RPMI7951 (cell line): Measurements from ENCODE around the gene FBXO38. TPM values are rescaled to one million over a fixed set of nuclear protein-coding genes. Genes with fewer than 3 reads are reported as not detected.
"Not testable (repeated sequence)": the region's sequence is repeated elsewhere in the genome, so short reads cannot be mapped to it uniquely, and the experiment has no call there.

Source experiments
- DNase-seq: peaks from one replicate; pipeline ENCODE4 v3.0.0-alpha.2; 2012; ENCODE audit warnings: low read depth
- total RNA-seq: library from RNA; depleted of rRNA; stranded (reverse); fragments of >200 nt; shearing (Covaris generic); gene quantifications from 2 replicates; pipeline ENCODE4 v1.2.3, GENCODE V29; 2014

FBXO38 gene
- total RNA-seq, 1 experiment from 2014 or later = 31.8 TPM

- DNase-seq = no peak
Observed at GRCh38 chr5:148433826-148434225, 50.1 kb downstream of the FBXO38 start.

GRCh38 chr5:148436029-148436428, 52.3 kb downstream of the FBXO38 start:
- no peak for DNase-seq

- no peak for DNase-seq
Observed at GRCh38 chr5:148437249-148437648, 53.5 kb downstream of the FBXO38 start.

GRCh38 chr5:148438933-148439332, 55.2 kb downstream of the FBXO38 start:
- no peak for DNase-seq

- no peak for DNase-seq
Observed at GRCh38 chr5:148443241-148443640, 59.5 kb downstream of the FBXO38 start.

GRCh38 chr5:148443998-148444397, 60.2 kb downstream of the FBXO38 start:
- DNase-seq = peak; percentile 61

GRCh38 chr5:148445578-148445977, 61.8 kb downstream of the FBXO38 start:
- DNase-seq = no peak

GRCh38 chr5:148446611-148447010, 62.9 kb downstream of the FBXO38 start:
- no peak for DNase-seq

- DNase-seq = no peak
Observed at GRCh38 chr5:148452499-148453193, 68.9 kb downstream of the FBXO38 start.

- DNase-seq = no peak
Observed at GRCh38 chr5:148454576-148454975, 70.8 kb downstream of the FBXO38 start.

GRCh38 chr5:148455185-148455584, 71.4 kb downstream of the FBXO38 start:
- DNase-seq = no peak

GRCh38 chr5:148457183-148457620, 73.4 kb downstream of the FBXO38 start:
- no peak for DNase-seq

GRCh38 chr5:148458036-148458888, 74.5 kb downstream of the FBXO38 start:
- no peak for DNase-seq

- no peak for DNase-seq
Observed at GRCh38 chr5:148459669-148460068, 75.9 kb downstream of the FBXO38 start.

- no peak for DNase-seq
Observed at GRCh38 chr5:148465381-148466235, 81.8 kb downstream of the FBXO38 start.

GRCh38 chr5:148466236-148466580, 82.5 kb downstream of the FBXO38 start:
- DNase-seq = no peak

- no peak for DNase-seq
Observed at GRCh38 chr5:148467958-148468357, 84.2 kb downstream of the FBXO38 start.

- not testable (repeated sequence) for DNase-seq
Observed at GRCh38 chr5:148468746-148469145, 85.0 kb downstream of the FBXO38 start.

GRCh38 chr5:148469501-148469935, 85.8 kb downstream of the FBXO38 start:
- DNase-seq = peak; percentile 51

GRCh38 chr5:148471379-148471778, 87.6 kb downstream of the FBXO38 start:
- no peak for DNase-seq

- DNase-seq = peak; percentile 66
Observed at GRCh38 chr5:148474025-148474511, 90.3 kb downstream of the FBXO38 start.

- DNase-seq = no peak
Observed at GRCh38 chr5:148476302-148476701, 92.5 kb downstream of the FBXO38 start.
